Measurements from ENCODE around the gene TCTN1.
"Not testable (repeated sequence)": the region's sequence is repeated elsewhere in the genome, so short reads cannot be mapped to it uniquely, and the experiment has no call there.

The TCTN1 gene

GRCh38 chr12:110585231-110585799, 28.6 kb upstream of the TCTN1 start:
- DNase-seq (ENCODE audit: low read depth in 3 of 3): peak in 2 of 3 experiments; percentile 14 to 40

GRCh38 chr12:110587102-110587501, 26.8 kb upstream of the TCTN1 start:
- not testable (repeated sequence) for DNase-seq (ENCODE audit: low read depth in 3 of 3)

DNA sequence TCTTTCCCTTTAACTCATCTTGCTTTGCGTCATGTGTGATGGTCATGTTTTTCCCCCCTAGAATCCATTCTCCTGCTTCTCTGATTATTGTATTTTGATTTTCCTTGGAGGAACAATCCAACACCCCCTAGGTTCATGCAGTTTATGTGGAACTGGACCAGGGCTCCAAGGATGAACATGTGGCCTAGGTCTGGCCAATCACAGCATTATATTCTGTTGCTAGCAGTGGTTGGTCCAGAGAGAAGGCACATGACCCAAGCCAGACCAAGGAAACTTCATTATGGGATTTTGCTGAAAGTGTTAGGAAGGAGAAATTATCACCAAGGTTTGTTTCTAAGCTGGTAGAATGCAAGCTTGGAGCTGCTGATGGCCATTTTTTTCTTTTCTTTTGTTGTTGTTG, 23.9 kb upstream of the TCTN1 start:
- no peak for DNase-seq (ENCODE audit: low read depth in 3 of 3)

DNA sequence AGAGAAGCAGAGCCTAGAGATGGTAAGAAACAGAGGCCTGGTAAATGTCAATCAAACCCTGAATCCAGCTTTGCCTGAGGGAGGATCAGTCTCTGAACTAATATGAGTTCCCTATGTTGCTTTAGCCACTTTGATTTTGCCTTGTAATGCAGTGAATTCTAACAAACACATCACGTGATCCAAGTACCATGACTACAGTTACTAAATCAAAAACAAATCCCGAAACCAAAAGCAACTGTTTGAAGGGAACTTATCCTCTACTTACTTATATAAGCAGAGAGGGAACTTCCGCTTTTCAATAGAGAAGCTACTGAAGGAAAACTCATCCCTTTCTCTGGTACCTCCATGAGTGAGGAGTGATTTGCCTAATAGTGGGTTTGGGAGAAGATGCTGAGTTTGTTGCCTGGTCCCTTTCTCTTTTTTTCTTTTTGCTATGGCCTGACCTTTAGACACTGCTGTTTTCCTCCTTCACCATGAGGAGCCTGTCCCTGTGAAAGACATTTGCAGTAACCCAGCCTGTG, 23.1 kb upstream of the TCTN1 start:
- no peak for DNase-seq (ENCODE audit: low read depth in 3 of 3)

- DNase-seq (ENCODE audit: low read depth in 3 of 3): no peak
These were observed 22.4 kb upstream of the TCTN1 start for GRCh38 chr12:110591451-110592051.

DNA sequence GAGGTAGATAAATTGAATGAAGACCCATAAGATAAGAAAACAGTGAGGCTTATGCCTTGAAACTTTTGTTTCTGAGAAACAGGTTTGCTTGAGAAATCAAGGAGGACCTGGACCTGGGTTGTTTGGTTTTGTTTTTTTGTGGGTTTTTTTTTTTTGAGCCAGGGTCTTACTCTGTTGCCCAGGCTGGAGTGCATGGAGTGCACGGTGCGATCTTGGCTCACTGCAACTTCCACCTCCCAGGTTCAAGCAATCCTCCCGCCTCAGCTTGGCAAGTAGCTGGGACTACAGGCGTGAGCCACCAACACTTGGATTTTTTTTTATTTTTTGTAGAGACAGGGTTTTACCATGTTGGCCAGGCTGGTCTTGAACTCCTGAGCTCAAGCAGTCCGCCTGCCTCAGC, 21.9 kb upstream of the TCTN1 start:
- no peak for DNase-seq (ENCODE audit: low read depth in 3 of 3)

- DNase-seq (ENCODE audit: low read depth in 3 of 3): not testable (repeated sequence)
These were observed 21.0 kb upstream of the TCTN1 start for GRCh38 chr12:110592919-110593318.

GRCh38 chr12:110597885-110598284, 16.0 kb upstream of the TCTN1 start:
- no peak for DNase-seq (ENCODE audit: low read depth in 3 of 3)

DNA sequence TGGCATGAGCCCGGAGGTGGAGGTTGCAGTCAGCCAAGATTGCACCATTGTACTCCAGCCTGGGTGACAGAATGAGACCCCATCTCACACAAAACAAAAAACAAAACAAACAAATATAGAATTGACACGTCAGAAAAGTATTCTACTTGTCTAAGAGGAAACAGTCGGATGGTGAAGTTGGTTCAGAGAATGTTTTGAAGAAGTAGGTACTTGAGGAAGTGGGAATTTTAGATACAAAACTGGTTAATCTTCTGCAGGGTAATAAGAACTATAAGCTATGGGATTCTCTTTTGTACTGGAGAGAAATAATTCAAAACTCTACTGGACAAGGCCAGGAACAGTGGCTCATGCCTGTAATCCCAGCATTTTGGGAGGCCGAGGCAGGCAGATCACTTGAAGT, 14.6 kb upstream of the TCTN1 start:
- no peak for DNase-seq (ENCODE audit: low read depth in 3 of 3)

- no peak for DNase-seq (ENCODE audit: low read depth in 3 of 3)
These were observed 13.7 kb upstream of the TCTN1 start for GRCh38 chr12:110600254-110600653.

DNA sequence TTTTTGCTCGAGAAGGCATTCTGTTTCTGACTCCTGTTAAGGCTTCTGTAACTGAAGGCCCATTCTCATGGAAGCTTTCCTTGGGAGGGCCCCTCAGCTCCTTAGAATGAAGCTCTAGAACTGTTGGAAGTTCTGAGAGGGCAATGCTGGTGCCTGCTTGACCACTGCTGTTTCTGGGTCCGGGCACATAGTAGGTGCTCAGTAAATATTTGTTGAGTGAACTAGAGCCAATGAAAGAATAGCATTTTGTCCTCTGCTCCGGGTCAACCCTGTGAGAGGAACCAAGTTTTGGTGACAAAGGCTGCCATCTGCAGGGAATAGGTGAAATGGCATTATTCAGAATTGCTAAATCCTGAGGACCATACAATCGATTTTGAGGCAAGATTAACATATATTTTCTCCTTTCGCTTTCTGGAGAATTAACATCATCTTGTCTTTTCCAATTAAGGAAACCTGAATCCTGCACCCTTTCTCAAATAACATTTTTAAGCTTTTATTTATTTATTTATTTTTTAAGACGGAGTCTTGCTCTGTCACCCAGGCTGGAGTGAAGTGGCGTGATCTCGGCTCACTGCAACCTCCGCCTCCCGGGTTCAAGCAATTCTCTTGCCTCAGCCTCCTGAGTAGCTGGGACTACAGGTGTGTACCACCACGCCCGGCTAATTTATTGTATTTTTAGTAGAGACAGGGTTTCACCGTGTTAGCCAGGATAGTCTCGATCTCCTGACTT, 11.7 kb upstream of the TCTN1 start:
- peak in 1 of 3 experiments; percentile 21 for DNase-seq (ENCODE audit: low read depth in 3 of 3)

DNA sequence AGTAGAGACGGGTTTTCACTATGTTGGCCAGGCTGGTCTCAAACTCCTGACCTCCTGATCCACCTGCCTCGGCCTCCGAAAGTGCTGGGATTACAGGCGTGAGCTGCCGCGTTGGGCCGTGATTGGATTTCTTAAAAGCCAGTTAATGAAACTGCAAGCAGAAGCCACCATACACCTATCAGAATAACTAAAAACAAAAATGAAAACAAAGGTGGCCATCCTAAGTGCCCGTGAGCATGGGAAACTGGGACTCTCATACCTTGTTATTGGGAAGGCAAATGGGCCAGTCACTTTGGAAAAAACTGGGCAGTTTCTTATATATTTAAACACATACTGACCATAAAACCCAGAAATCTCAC, 7.7 kb upstream of the TCTN1 start:
- DNase-seq (ENCODE audit: low read depth in 3 of 3): no peak

DNA sequence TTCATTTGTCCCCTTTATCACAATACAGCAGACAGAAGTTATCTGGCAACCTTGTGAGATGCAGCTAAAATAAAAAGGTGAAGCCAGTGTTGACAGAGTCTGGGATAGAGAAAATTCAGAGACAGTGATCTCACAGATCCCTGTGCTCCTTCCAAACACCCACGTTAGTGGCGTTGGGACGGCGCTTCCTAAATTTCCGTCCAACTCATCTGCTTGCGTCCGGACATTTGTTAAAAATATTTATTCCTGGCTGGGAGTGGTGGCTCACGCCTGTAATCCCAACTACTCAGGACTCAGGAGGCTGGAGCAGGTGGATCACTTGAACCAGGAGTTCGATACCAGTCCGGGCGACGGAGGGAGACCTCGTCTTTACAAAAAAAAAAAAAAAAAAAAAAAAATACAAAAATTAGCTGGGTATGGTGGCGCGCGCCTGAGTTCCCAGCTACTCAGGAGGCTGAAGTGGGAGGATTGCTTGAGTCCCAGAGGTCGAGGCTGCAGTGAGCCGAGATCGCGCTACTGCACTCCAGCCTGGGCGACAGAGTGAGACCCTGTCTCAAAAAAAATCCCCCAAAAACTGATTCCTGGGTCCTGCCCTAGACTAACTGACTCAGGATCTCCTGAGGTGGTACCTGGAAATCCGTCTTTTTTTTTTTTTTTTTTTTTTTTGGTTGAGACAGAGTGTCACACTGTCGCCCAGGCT, 708 bp upstream of the TCTN1 start:
- no peak for DNase-seq (ENCODE audit: low read depth in 3 of 3)

DNA sequence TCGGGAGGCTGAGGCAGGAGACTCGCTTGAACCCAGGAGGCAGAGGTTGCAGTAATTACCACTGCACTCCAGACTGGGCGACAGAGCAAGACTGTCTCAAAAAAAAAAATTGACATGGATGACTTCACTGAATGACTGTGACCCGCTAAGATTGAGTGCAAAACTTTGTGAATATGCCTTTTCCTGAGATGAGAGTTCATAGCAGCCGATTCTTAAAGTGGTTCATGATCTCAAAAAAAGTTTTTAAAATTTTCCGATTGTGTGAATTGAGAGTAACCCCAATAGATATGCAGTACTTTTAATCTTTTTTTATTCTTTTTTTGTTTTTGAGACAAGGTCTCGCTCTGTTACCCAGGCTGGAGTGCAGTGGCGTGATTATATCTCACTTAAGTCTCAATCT, 1.2 kb downstream of the TCTN1 start:
- DNase-seq (ENCODE audit: low read depth in 3 of 3): no peak

GRCh38 chr12:110616471-110617115, 2.7 kb downstream of the TCTN1 start:
- DNase-seq (ENCODE audit: low read depth in 3 of 3): no peak

DNA sequence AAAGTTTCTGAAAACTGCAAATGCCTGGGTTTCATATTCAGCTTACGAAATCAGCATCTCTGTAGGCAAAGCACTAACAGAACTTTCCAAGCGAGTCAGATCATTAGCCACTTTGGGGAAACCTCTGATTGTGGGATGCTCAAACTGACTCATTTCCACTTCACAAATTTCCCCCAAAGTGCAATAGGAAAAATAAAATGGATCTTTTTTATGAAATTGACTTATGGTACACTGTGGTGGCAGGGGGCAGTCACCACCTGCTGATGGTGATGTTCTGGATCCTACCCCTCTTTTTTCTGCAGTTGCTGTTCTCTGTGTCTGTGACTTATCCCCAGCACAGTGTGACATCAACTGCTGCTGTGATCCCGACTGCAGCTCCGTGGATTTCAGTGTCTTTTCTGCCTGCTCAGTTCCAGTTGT, 5.6 kb downstream of the TCTN1 start:
- peak in 2 of 3 experiments; percentile 1 to 45 for DNase-seq (ENCODE audit: low read depth in 3 of 3)

- DNase-seq (ENCODE audit: low read depth in 3 of 3): no peak
These were observed 8.7 kb downstream of the TCTN1 start for GRCh38 chr12:110622582-110622981.

- DNase-seq (ENCODE audit: low read depth in 3 of 3): no peak
These were observed 13.7 kb downstream of the TCTN1 start for GRCh38 chr12:110627500-110628195.

GRCh38 chr12:110635055-110635454, 21.1 kb downstream of the TCTN1 start:
- no peak for DNase-seq (ENCODE audit: low read depth in 3 of 3)

GRCh38 chr12:110636516-110636915, 22.6 kb downstream of the TCTN1 start:
- no peak for DNase-seq (ENCODE audit: low read depth in 3 of 3)

GRCh38 chr12:110637869-110638441, 24.0 kb downstream of the TCTN1 start:
- DNase-seq (ENCODE audit: low read depth in 3 of 3): no peak

Measured in stimulated activated CD4-positive, alpha-beta T cell treated with anti-CD3 and anti-CD28 coated beads, TNF-alpha, amount 100 ng/mL, for 24 hours (primary cell).